ENCODE data around the gene NFS1.

DNA sequence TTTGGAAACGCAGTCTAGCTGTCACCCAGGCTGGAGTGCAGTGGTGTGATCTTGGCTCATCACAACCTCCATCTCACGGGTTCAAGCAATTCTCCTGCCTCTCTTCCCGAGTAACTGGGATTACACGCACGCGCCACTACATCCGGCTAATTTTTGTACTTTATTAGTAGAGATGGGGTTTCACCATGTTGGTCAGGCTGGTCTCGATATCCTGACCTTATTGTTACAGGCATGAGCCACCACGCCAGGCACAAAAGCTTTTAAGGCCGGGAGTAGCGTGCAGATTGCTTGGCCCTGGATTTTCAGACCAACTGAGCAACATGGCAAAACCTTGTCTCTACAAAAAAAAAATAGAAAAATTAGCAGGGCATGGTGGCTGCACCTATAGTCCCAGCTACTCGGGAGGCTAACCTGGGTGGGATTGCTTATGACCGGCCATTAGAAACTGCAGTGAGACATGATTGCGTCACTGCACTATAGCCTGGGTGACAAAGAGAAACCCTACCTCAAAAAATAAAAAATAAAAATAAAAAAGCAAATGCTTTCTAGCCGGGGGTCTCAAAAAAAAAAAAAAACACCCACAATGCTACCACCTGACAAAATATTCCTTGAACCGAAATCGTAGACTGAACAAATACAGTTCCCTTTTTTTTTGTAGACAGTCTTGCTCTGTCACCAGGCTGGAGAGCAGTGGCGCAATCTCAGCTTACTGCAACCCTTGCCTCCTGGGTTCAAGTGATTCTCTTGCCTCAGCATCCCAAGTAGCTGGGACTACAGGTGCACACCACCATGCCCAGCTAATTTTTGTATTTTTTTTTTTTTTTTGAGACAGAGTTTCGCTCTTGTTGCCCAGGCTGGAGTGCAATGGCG lies 27.9 kb upstream of the NFS1 start:
- TF ChIP-seq, protein P1, sequence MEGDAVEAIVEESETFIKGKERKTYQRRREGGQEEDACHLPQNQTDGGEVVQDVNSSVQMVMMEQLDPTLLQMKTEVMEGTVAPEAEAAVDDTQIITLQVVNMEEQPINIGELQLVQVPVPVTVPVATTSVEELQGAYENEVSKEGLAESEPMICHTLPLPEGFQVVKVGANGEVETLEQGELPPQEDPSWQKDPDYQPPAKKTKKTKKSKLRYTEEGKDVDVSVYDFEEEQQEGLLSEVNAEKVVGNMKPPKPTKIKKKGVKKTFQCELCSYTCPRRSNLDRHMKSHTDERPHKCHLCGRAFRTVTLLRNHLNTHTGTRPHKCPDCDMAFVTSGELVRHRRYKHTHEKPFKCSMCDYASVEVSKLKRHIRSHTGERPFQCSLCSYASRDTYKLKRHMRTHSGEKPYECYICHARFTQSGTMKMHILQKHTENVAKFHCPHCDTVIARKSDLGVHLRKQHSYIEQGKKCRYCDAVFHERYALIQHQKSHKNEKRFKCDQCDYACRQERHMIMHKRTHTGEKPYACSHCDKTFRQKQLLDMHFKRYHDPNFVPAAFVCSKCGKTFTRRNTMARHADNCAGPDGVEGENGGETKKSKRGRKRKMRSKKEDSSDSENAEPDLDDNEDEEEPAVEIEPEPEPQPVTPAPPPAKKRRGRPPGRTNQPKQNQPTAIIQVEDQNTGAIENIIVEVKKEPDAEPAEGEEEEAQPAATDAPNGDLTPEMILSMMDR (IDR thresholded peaks at IDR 0.05; ENCODE audit: poor library complexity), result no peak
- TF ChIP-seq EZH2 (IDR thresholded peaks at IDR 0.05; ENCODE audit: borderline replicate concordance) (no peak), EZH2phosphoT487 (IDR thresholded peaks at IDR 0.05; ENCODE audit: low read depth, severe bottlenecking, unreplicated experiment) (no peak)
